Measurements from ENCODE around the gene SERTM1. TPM values are rescaled to one million over a fixed set of nuclear protein-coding genes. Genes with fewer than 3 reads are reported as not detected.

The SERTM1 gene
- total and polyA plus RNA-seq, 7 donors: 0.01 to 0.06 TPM; not detected in 5

DNA sequence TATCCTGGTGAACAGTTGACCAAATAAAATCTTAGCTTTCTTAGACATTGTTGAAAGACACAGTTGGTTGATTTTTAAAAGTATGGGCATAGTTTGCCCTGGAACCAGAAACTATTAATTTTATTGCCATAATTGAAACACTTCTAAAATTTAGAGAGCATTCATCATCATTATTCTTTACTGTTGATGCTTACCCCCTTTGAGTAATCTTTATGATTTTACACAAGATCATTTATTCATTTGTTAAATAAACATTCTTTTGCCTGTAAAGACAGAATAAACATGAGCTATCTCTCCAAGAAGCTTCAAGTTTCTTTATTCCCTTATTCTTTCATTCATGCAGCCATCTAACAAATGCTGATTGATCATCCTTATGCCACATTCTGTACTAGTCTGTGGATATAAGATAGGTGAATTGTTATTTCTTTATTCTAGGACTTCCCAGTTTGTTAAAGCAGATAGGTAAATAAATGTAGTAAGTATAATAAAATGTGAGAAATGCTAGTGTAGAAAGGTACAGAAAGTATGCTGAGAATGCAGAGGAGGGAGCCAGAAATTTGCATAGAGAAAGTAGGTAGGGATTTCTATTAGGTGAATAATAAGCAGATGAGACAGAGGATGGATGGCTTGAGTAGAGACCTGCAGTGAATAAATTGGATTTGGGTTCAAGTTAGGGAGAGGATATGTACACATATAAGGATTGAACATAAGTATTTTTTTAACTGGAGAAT is 8.2 kb downstream of the SERTM1 start:
- no peak for ATAC-seq
- intact Hi-C loops (cut with DNase I): no loop called here
- H3K27ac ChIP-seq: no peak overlapping the region

DNA sequence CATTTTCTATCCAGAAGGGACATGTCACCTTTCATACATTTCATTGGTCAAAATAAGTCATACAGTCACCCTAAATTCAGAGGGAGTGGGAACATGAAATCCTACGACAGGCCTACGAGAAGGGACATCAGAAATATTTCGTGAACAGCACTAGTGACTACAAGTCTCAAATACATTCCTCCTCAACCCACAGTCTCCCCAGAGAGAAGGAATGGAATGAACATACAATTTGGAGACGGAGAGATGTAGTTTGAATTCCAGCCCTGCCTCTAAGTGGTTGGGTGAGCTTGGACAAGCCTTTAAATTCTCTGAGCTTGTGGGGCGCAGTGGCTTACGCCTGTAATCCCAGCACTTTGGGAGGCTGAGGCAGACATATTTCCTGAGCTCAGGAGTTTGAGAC is 9.9 kb downstream of the SERTM1 start:
- TF ChIP-seq, protein P1, sequence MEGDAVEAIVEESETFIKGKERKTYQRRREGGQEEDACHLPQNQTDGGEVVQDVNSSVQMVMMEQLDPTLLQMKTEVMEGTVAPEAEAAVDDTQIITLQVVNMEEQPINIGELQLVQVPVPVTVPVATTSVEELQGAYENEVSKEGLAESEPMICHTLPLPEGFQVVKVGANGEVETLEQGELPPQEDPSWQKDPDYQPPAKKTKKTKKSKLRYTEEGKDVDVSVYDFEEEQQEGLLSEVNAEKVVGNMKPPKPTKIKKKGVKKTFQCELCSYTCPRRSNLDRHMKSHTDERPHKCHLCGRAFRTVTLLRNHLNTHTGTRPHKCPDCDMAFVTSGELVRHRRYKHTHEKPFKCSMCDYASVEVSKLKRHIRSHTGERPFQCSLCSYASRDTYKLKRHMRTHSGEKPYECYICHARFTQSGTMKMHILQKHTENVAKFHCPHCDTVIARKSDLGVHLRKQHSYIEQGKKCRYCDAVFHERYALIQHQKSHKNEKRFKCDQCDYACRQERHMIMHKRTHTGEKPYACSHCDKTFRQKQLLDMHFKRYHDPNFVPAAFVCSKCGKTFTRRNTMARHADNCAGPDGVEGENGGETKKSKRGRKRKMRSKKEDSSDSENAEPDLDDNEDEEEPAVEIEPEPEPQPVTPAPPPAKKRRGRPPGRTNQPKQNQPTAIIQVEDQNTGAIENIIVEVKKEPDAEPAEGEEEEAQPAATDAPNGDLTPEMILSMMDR (IDR thresholded peaks at IDR 0.05): no peak
- ATAC-seq: no peak
- no peak for DNase-seq
- no peaks in the 10 kb centered on the region for H3K9me3 ChIP-seq
- H3K4me1 ChIP-seq: no peaks in the 10 kb centered on the region
- no peaks in the 10 kb centered on the region for H3K36me3 ChIP-seq (ENCODE audit: insufficient read depth in 1 of 2, low read depth in 1 of 2)
- no peaks in the 10 kb centered on the region for H3K27me3 ChIP-seq (ENCODE audit: insufficient read depth in 3 of 3, low read length in 2 of 3)
- intact Hi-C loops (cut with DNase I): no loop called here
- H3K27ac ChIP-seq: no peak overlapping the region
- H3K4me3 ChIP-seq: no peak overlapping the region
- WGBS, 3 donors: 80 to 89% (median 82%) methylated on average over 6 of the region's 6 CpGs

More for the DNA sequence above, 8.2 kb downstream of the SERTM1 start:
- Histone ChIP-seq H3K9me3 (no peaks in the 10 kb centered on the region), H3K36me3 (ENCODE audit: insufficient read depth in 1 of 2, low read depth in 1 of 2) (no peaks in the 10 kb centered on the region), H3K27me3 (ENCODE audit: insufficient read depth in 3 of 3, low read length in 2 of 3) (peaks cover 0 to 4% (median 0%) of the 10 kb centered on the region in 3 donors), H3K4me3 (no peak overlapping the region), H3K4me1 (no peaks in the 10 kb centered on the region)
- no peak for DNase-seq
- TF ChIP-seq, protein P1 (IDR thresholded peaks at IDR 0.05): no peak

DNA sequence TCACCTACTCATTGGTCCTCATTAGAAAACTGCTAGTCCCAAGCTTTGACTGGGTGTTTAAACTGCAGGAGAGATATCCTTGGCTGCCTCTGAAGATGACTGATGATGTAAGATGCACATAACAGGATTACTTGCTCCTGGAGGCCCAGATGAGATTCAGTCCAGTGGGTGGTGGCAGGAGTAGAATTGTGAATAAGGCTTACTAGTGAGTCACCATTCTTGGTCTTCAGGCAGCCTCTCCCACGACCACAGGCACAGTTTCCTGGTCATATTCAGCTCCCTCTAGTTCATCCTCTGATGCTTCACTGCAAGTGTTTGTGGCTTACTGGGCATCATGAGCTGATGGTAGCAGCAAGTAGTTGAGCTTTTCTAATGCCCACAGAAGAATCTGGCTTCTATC is 12.1 kb downstream of the SERTM1 start:
- intact Hi-C loops (cut with DNase I): no loop called here
- no peak for DNase-seq
- TF ChIP-seq, protein P1 (IDR thresholded peaks at IDR 0.05): no peak
- WGBS, 3 donors: 28 to 52% (median 48%) methylated on average over 1 of the region's 1 CpG
- Histone ChIP-seq H3K36me3 (ENCODE audit: insufficient read depth in 1 of 2, low read depth in 1 of 2) (no peaks in the 10 kb centered on the region), H3K9me3 (no peaks in the 10 kb centered on the region), H3K4me1 (no peaks in the 10 kb centered on the region), H3K4me3 (no peak overlapping the region), H3K27me3 (ENCODE audit: insufficient read depth in 3 of 3, low read length in 2 of 3) (no peaks in the 10 kb centered on the region), H3K27ac (no peak overlapping the region)
- no peak for ATAC-seq

DNA sequence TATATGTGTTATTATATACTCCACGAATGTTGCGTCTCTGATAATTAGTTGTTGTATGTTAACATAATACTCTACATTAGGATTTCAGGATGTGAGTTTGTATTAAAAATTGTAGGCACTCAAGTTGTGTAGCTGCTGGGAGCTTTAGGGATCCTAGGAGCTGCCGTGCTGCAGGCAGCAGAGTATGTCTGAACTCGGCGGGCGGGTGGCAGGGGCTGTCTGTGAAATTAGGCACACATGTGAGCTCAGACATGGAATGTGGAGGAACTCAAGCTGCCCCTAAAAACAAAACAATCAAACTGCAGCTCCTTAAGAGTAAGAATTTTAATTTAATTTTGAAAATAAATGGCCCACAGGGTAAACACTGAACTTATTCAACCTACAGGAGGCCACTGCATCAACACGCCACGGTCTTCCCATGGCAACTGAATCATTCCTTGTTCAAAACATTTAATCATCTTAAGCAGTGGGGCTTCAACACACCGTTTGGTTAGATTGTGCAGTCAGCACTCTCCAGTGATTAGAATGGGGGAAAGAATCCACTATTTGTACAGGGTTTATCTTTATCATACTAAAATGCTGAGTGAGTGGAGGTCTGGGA is 22.7 kb downstream of the SERTM1 start:
- Histone ChIP-seq H3K27ac (no peak overlapping the region), H3K9me3 (no peaks in the 10 kb centered on the region), H3K4me3 (no peak overlapping the region), H3K27me3 (ENCODE audit: insufficient read depth in 3 of 3, low read length in 2 of 3) (no peaks in the 10 kb centered on the region), H3K36me3 (ENCODE audit: insufficient read depth in 1 of 2, low read depth in 1 of 2) (no peaks in the 10 kb centered on the region), H3K4me1 (no peaks in the 10 kb centered on the region)
- intact Hi-C loops (cut with DNase I): no loop called here
- ATAC-seq (no peak), DNase-seq (no peak)
- 41 to 45% (median 44%) methylated on average over 9 of the region's 9 CpGs for WGBS, 3 donors
- TF ChIP-seq, protein P1 (IDR thresholded peaks at IDR 0.05): no peak
